Gastrocnemius medialis (tissue), 4 donors: ENCODE measurements around the gene KLHL12. TPM values are rescaled to one million over a fixed set of nuclear protein-coding genes. Genes with fewer than 3 reads are reported as not detected.

ENCODE experiments used
- ATAC-seq, 2 donors: fragments of 150-250 bp; one replicate each; pipeline ENCODE4 v1.9.1; 2016
- DNase-seq, 2 donors: peaks; one replicate each; pipeline ENCODE4 v3.0.0-alpha.2; 2019
- H3K27ac ChIP-seq, 4 donors: fragments of 200-600 bp; sonication (generic); 1 replicate in 1 of 4; 2 replicates in 3 of 4; pipeline ENCODE4 v1.5.1; 2016 to 2018; ENCODE audit warnings: mild to moderate bottlenecking in 2 of 4, moderate library complexity in 1 of 4
- H3K27me3 ChIP-seq, 3 donors: fragments of 200-600 bp; sonication (generic) in 2 of 3; 1 replicate in 1 of 3; 2 replicates in 2 of 3; pipeline versions ENCODE4 v1.5.1 to v1.6.0; 2016 to 2019; ENCODE audit warnings: mild to moderate bottlenecking in 1 of 3, moderate library complexity in 1 of 3
- H3K36me3 ChIP-seq, 2 donors: fragments of 200-600 bp; sonication (generic) in 1 of 2; one replicate each; pipeline ENCODE4 v1.5.1; 2017 to 2018
- H3K4me1 ChIP-seq, 2 donors: fragments of 200-600 bp; sonication (generic) in 1 of 2; one replicate each; pipeline ENCODE4 v1.5.1; 2016 to 2017; ENCODE audit warnings: mild to moderate bottlenecking in 2 of 2
- H3K4me3 ChIP-seq, 4 donors: fragments of 200-600 bp; sonication (generic) in 3 of 4; 1 replicate in 1 of 4; 2 replicates in 3 of 4; pipeline ENCODE4 v1.5.1; 2016 to 2019; ENCODE audit warnings: mild to moderate bottlenecking in 2 of 4
- H3K9me3 ChIP-seq, 3 donors: fragments of 200-600 bp; sonication (generic) in 2 of 3; 1 replicate in 1 of 3; 2 replicates in 2 of 3; pipeline ENCODE4 v1.5.1; 2016 to 2019
- CTCF ChIP-seq, 5 experiments: fragments of 450-650 bp in 3 of 5; fragments of 200-600 bp in 2 of 5; sonication (generic) in 2 of 5; IDR thresholded peaks in 4 of 5; conservative IDR thresholded peaks in 1 of 5; 1 replicate in 4 of 5; 2 replicates in 1 of 5; pipeline ENCODE4 v1.5.1; 2016 to 2019; ENCODE audit warnings: antibody characterized with exemption in 5 of 5, mild to moderate bottlenecking in 3 of 5, moderate library complexity in 3 of 5
- POLR2A ChIP-seq, 2 donors: fragments of 450-650 bp; IDR thresholded peaks; one replicate each; pipeline ENCODE4 v1.6.1; 2017; ENCODE audit warnings: antibody characterized with exemption in 2 of 2, mild to moderate bottlenecking in 2 of 2, moderate library complexity in 2 of 2
- in situ Hi-C, 4 donors: fragments of 200-750 bp; cut with MboI; loops; one replicate each; pipeline versions ENCODE4 v1.15.0 to v1.8.0; 2017; ENCODE audit warnings: low sequenced_read_pairs in 4 of 4
- intact Hi-C: fragments of 100-400 bp; cut with DNase I; formaldehyde crosslinking; loops from one replicate; pipeline ENCODE4 v1.15.1; 2023; ENCODE audit warnings: low total_unique reads
- total RNA-seq, 4 donors: library from RNA; depleted of rRNA; stranded (reverse); fragments of >200 nt; gene quantifications; one replicate each; pipeline versions ENCODE4 v1.1.0 to v1.2.3, GENCODE V29; 2016

The KLHL12 gene
- total RNA-seq, 4 donors from 2014 or later = 12.1 to 24.0 (median 12.6) TPM

DNA sequence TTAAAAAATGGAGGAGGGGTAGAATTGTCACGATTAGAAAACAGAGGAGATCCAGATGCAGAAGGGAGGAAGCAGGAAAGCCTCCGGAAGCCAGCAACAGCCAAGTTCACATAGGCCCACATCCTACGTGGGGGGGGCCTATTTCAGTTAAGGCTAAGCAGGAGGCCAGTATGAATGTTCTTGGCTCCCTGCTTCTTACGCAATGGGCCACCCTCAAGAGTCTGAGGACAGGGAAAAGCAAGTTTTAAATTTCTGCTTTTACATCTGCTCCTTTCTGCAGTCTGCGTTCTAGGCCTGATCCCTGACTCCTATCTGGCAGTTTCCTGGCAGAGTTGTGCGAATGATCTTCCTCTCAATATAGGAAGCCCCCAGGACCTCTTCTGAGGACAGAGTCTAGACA, 68.7 kb downstream of the KLHL12 start:
- Histone ChIP-seq H3K4me1 (peaks cover 11 to 14% of the 10 kb centered on the region in 2 donors), H3K27ac (peak overlapping the region in 3 of 4 donors; percentile 46 to 61 (median 52)), H3K4me3 (no peak overlapping the region), H3K36me3 (no peaks in the 10 kb centered on the region), H3K9me3 (no peaks in the 10 kb centered on the region), H3K27me3 (no peaks in the 10 kb centered on the region)
- in situ Hi-C loops (no loop called here), intact Hi-C loops (no loop called here)
- peak; percentile 25 to 56 for ATAC-seq
- TF ChIP-seq POLR2A (IDR thresholded peaks at IDR 0.05) = no peak
- no peak for TF ChIP-seq CTCF (IDR thresholded peaks at IDR 0.05 in 4 of 5, conservative IDR thresholded peaks at IDR 0.05 in 1 of 5)
- DNase-seq = peak; percentile 61 to 62

- H3K36me3 ChIP-seq = no peaks in the 10 kb centered on the region
- intact Hi-C loops = no loop called here
- no peak overlapping the region for H3K4me3 ChIP-seq
- peaks cover 9 to 12% of the 10 kb centered on the region in 2 donors for H3K4me1 ChIP-seq
- no peak overlapping the region for H3K27ac ChIP-seq
- ATAC-seq (no peak), DNase-seq (no peak)
- H3K27me3 ChIP-seq = no peaks in the 10 kb centered on the region
- TF ChIP-seq POLR2A (IDR thresholded peaks at IDR 0.05) = no peak
- in situ Hi-C loops = no loop called here
- H3K9me3 ChIP-seq = no peaks in the 10 kb centered on the region
Measured at GRCh38 chr1:202857136-202857610, 69.9 kb downstream of the KLHL12 start.

DNA sequence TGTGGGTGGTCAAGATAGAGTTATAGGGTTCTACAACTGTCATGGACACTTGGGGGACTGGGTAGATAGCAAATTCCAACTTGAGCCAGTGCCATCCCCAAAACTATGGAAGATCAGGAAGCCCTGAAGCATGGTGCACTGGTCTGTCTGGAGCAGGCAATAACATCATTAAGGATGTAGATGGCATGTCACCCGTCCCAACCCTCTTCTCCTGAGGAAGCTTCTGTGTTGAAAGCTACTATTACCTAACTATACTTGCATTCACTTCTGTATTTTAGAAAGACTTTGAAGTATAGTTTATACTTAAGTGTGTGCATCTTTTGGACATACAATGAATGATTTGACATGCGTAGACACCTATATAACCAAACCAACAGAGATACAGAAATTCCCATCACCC, 71.0 kb downstream of the KLHL12 start:
- DNase-seq = no peak
- Histone ChIP-seq H3K36me3 (no peaks in the 10 kb centered on the region), H3K27ac (no peak overlapping the region), H3K27me3 (no peaks in the 10 kb centered on the region), H3K4me1 (peaks cover 4 to 7% of the 10 kb centered on the region in 2 donors), H3K4me3 (no peak overlapping the region), H3K9me3 (no peaks in the 10 kb centered on the region)
- ATAC-seq = no peak
- intact Hi-C loops = no loop called here
- TF ChIP-seq CTCF (IDR thresholded peaks at IDR 0.05 in 4 of 5, conservative IDR thresholded peaks at IDR 0.05 in 1 of 5) (no peak), POLR2A (IDR thresholded peaks at IDR 0.05) (no peak)
- in situ Hi-C loops = no loop called here

GRCh38 chr1:202854787-202855186, 72.2 kb downstream of the KLHL12 start:
- no peaks in the 10 kb centered on the region for H3K9me3 ChIP-seq
- ATAC-seq (no peak), DNase-seq (no peak)
- peaks cover 0 to 4% of the 10 kb centered on the region in 2 donors for H3K4me1 ChIP-seq
- H3K27ac ChIP-seq = no peak overlapping the region
- no peak overlapping the region for H3K4me3 ChIP-seq
- no peaks in the 10 kb centered on the region for H3K36me3 ChIP-seq
- H3K27me3 ChIP-seq = no peaks in the 10 kb centered on the region
- TF ChIP-seq CTCF (IDR thresholded peaks at IDR 0.05 in 4 of 5, conservative IDR thresholded peaks at IDR 0.05 in 1 of 5) (no peak), POLR2A (IDR thresholded peaks at IDR 0.05) (no peak)
- intact Hi-C loops (no loop called here), in situ Hi-C loops (no loop called here)

DNA sequence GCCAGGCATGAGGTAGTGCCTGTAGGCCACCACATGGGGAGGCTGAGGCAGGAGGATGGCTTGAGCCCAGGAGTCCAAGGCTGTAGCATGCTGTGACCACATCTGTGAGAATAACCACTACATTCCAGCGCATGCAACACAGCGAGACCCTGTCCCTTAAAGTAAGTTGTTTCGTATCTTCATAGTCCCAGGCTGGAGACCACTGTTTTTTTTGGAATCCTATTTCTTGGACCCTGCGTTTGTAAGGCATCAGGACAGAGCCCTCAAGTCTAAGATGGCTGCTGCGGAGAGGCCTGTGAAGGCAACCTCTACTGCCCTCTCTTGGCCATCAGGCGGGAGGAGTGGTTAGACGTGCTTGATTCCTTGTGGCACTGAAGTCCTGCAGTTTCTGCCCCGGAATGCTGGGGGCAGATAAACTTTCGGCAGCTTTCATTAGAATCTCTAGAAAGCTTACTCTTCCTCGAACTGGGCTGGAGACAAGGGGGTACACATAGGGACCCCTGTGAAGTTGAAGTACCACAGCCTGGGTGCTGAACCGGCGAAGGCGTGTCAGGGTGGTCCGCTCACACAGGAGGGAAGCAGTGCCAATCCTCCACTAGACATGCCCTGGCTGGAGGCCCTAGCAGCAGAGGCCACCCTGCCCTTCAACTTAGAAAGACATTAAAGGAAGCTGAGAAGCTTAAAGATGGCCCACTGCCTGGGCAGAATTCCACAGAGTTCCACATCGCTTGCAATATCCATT, 74.7 kb downstream of the KLHL12 start:
- no peaks in the 10 kb centered on the region for H3K36me3 ChIP-seq
- H3K9me3 ChIP-seq = no peaks in the 10 kb centered on the region
- H3K27me3 ChIP-seq = no peaks in the 10 kb centered on the region
- ATAC-seq = no peak
- no peak overlapping the region for H3K27ac ChIP-seq
- intact Hi-C loops = no loop called here
- H3K4me3 ChIP-seq = no peak overlapping the region
- no peak for DNase-seq
- H3K4me1 ChIP-seq = no peaks in the 10 kb centered on the region
- in situ Hi-C loops = no loop called here
- no peak for TF ChIP-seq CTCF (IDR thresholded peaks at IDR 0.05 in 4 of 5, conservative IDR thresholded peaks at IDR 0.05 in 1 of 5)
- no peak for TF ChIP-seq POLR2A (IDR thresholded peaks at IDR 0.05)
